Vagina (tissue), 2 donors: ENCODE results near the gene NFYB. TPM values are rescaled to one million over a fixed set of nuclear protein-coding genes. Genes with fewer than 3 reads are reported as not detected.
A peak's percentile ranks its signal among the peaks of the same experiment; 100 is the strongest.
"Not testable (repeated sequence)": the region's sequence is repeated elsewhere in the genome, so short reads cannot be mapped to it uniquely, and the experiment has no call there.

Experiments used
- DNase-seq, 2 donors: peaks; one replicate each; pipeline ENCODE4 v3.0.0-alpha.2; 2017; ENCODE audit errors: extremely low spot score in 2 of 2
- H3K27ac ChIP-seq: fragments of 200-600 bp; sonication (generic); one replicate; pipeline ENCODE4 v1.5.1; 2019
- H3K27me3 ChIP-seq: fragments of 200-600 bp; sonication (generic); one replicate; pipeline ENCODE4 v1.5.1; 2019
- H3K36me3 ChIP-seq, 2 donors: fragments of 200-600 bp; sonication (generic); one replicate each; pipeline ENCODE4 v1.5.1; 2017 to 2019
- H3K4me1 ChIP-seq: fragments of 200-600 bp; sonication (generic); one replicate; pipeline ENCODE4 v1.5.1; 2019
- H3K4me3 ChIP-seq, 2 donors: fragments of 200-600 bp; sonication (generic); 1 replicate in 1 of 2; 2 replicates in 1 of 2; pipeline ENCODE4 v1.5.1; 2016 to 2019
- H3K9me3 ChIP-seq: fragments of 200-600 bp; sonication (generic); one replicate; pipeline ENCODE4 v1.5.1; 2019
- CTCF ChIP-seq, 3 experiments: fragments of 450-650 bp in 2 of 3; fragments of 200-600 bp in 1 of 3; sonication (generic) in 1 of 3; IDR thresholded peaks; one replicate each; pipeline ENCODE4 v1.5.1; 2017 to 2019; ENCODE audit warnings: antibody characterized with exemption in 3 of 3, mild to moderate bottlenecking in 2 of 3, moderate library complexity in 2 of 3
- POLR2A ChIP-seq, 2 donors: fragments of 450-650 bp; IDR thresholded peaks; one replicate each; pipeline ENCODE4 v1.6.1; 2017; ENCODE audit warnings: antibody characterized with exemption in 2 of 2, mild to moderate bottlenecking in 2 of 2, moderate library complexity in 2 of 2
- POLR2AphosphoS5 ChIP-seq, 2 donors: sonication (generic); formaldehyde crosslinking; IDR thresholded peaks; one replicate each; pipeline ENCODE4 v1.9.0; 2017; ENCODE audit warnings: antibody characterized with exemption in 2 of 2, mild to moderate bottlenecking in 2 of 2, low read depth in 1 of 2; ENCODE audit not compliant: insufficient read depth in 1 of 2
- intact Hi-C: fragments of 100-400 bp; cut with DNase I; formaldehyde crosslinking; loops from one replicate; pipeline ENCODE4 v1.15.1; 2023
- total RNA-seq: library from RNA; depleted of rRNA; stranded (reverse); fragments of >200 nt; gene quantifications from one replicate; pipeline ENCODE4 v1.2.3, GENCODE V29; 2016

Gene NFYB
- total RNA-seq, 1 donor from 2014 or later: 32.9 TPM

- peaks cover 58% of the 10 kb centered on the region for H3K4me1 ChIP-seq
- no peak overlapping the region for H3K4me3 ChIP-seq
- no peak for TF ChIP-seq POLR2AphosphoS5 (IDR thresholded peaks at IDR 0.05; ENCODE audit: insufficient read depth in 1 of 2, low read depth in 1 of 2)
- no peak for TF ChIP-seq CTCF (IDR thresholded peaks at IDR 0.05)
- TF ChIP-seq POLR2A (IDR thresholded peaks at IDR 0.05): no peak
- peak overlapping the region; percentile 83 for H3K27ac ChIP-seq
- no peaks in the 10 kb centered on the region for H3K36me3 ChIP-seq
- no peaks in the 10 kb centered on the region for H3K27me3 ChIP-seq
- intact Hi-C loops: no loop called here
- DNase-seq: peak in 1 of 2 donors; percentile 46
- no peaks in the 10 kb centered on the region for H3K9me3 ChIP-seq
These were observed 43.3 kb upstream of the NFYB start for GRCh38 chr12:104181313-104181712.

GRCh38 chr12:104180374-104180773, 42.4 kb upstream of the NFYB start:
- no peak for TF ChIP-seq POLR2AphosphoS5 (IDR thresholded peaks at IDR 0.05; ENCODE audit: insufficient read depth in 1 of 2, low read depth in 1 of 2)
- TF ChIP-seq CTCF (IDR thresholded peaks at IDR 0.05): no peak
- no peak for TF ChIP-seq POLR2A (IDR thresholded peaks at IDR 0.05)
- H3K27ac ChIP-seq: peak overlapping the region; percentile 83
- peaks cover 61% of the 10 kb centered on the region for H3K4me1 ChIP-seq
- no peak overlapping the region for H3K4me3 ChIP-seq
- H3K27me3 ChIP-seq: no peaks in the 10 kb centered on the region
- intact Hi-C loops: no loop called here
- no peaks in the 10 kb centered on the region for H3K36me3 ChIP-seq
- no peak for DNase-seq
- H3K9me3 ChIP-seq: no peaks in the 10 kb centered on the region

- TF ChIP-seq POLR2AphosphoS5 (IDR thresholded peaks at IDR 0.05; ENCODE audit: insufficient read depth in 1 of 2, low read depth in 1 of 2): peak; percentile 90 to 97
- TF ChIP-seq CTCF (IDR thresholded peaks at IDR 0.05): no peak
- Histone ChIP-seq H3K4me3 (no peak overlapping the region), H3K4me1 (peaks cover 61% of the 10 kb centered on the region), H3K9me3 (no peaks in the 10 kb centered on the region), H3K27ac (peak overlapping the region; percentile 83), H3K27me3 (no peaks in the 10 kb centered on the region), H3K36me3 (no peaks in the 10 kb centered on the region)
- peak in 1 of 2 donors; percentile 99 for DNase-seq
- intact Hi-C loops: no loop called here
These were observed 39.9 kb upstream of the NFYB start for GRCh38 chr12:104177663-104178501.

GRCh38 chr12:104177336-104177662, 39.3 kb upstream of the NFYB start:
- Histone ChIP-seq H3K9me3 (no peaks in the 10 kb centered on the region), H3K27ac (peak overlapping the region; percentile 67), H3K36me3 (no peaks in the 10 kb centered on the region), H3K4me1 (peaks cover 57% of the 10 kb centered on the region), H3K27me3 (no peaks in the 10 kb centered on the region), H3K4me3 (no peak overlapping the region)
- intact Hi-C loops: no loop called here
- TF ChIP-seq POLR2A (IDR thresholded peaks at IDR 0.05) (no peak), CTCF (IDR thresholded peaks at IDR 0.05) (no peak)
- no peak for DNase-seq

GRCh38 chr12:104175726-104176247, 37.8 kb upstream of the NFYB start:
- Histone ChIP-seq H3K27me3 (no peaks in the 10 kb centered on the region), H3K36me3 (no peaks in the 10 kb centered on the region), H3K9me3 (no peaks in the 10 kb centered on the region), H3K4me1 (peaks cover 42% of the 10 kb centered on the region), H3K4me3 (no peak overlapping the region), H3K27ac (peak overlapping the region; percentile 67)
- no peak for TF ChIP-seq POLR2A (IDR thresholded peaks at IDR 0.05)
- TF ChIP-seq POLR2AphosphoS5 (IDR thresholded peaks at IDR 0.05; ENCODE audit: insufficient read depth in 1 of 2, low read depth in 1 of 2): no peak
- no peak for TF ChIP-seq CTCF (IDR thresholded peaks at IDR 0.05)
- DNase-seq: peak in 1 of 2 donors; percentile 77
- intact Hi-C loops: no loop called here

GRCh38 chr12:104173804-104174203, 35.8 kb upstream of the NFYB start:
- H3K36me3 ChIP-seq, H3K9me3 ChIP-seq, H3K4me3 ChIP-seq, intact Hi-C loops, H3K27ac ChIP-seq, DNase-seq, H3K27me3 ChIP-seq: not testable (repeated sequence)
- H3K4me1 ChIP-seq: peaks cover 22% of the 10 kb centered on the region
